AG09319 (cell line): ENCODE measurements around the gene RMDN3.

Experiments used
- DNase-seq: peaks from one replicate; pipeline ENCODE4 v3.0.0-alpha.2; 2010; ENCODE audit warnings: low read depth; ENCODE audit errors: extremely low read depth
- TF ChIP-seq, protein P1 (sequence below): IDR thresholded peaks from 2 replicates; pipeline ENCODE4 v1.5.1; 2011; ENCODE audit warnings: low read depth, mild to moderate bottlenecking, inconsistent platforms, low read length, moderate library complexity

Gene RMDN3, protein sequence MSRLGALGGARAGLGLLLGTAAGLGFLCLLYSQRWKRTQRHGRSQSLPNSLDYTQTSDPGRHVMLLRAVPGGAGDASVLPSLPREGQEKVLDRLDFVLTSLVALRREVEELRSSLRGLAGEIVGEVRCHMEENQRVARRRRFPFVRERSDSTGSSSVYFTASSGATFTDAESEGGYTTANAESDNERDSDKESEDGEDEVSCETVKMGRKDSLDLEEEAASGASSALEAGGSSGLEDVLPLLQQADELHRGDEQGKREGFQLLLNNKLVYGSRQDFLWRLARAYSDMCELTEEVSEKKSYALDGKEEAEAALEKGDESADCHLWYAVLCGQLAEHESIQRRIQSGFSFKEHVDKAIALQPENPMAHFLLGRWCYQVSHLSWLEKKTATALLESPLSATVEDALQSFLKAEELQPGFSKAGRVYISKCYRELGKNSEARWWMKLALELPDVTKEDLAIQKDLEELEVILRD

DNA sequence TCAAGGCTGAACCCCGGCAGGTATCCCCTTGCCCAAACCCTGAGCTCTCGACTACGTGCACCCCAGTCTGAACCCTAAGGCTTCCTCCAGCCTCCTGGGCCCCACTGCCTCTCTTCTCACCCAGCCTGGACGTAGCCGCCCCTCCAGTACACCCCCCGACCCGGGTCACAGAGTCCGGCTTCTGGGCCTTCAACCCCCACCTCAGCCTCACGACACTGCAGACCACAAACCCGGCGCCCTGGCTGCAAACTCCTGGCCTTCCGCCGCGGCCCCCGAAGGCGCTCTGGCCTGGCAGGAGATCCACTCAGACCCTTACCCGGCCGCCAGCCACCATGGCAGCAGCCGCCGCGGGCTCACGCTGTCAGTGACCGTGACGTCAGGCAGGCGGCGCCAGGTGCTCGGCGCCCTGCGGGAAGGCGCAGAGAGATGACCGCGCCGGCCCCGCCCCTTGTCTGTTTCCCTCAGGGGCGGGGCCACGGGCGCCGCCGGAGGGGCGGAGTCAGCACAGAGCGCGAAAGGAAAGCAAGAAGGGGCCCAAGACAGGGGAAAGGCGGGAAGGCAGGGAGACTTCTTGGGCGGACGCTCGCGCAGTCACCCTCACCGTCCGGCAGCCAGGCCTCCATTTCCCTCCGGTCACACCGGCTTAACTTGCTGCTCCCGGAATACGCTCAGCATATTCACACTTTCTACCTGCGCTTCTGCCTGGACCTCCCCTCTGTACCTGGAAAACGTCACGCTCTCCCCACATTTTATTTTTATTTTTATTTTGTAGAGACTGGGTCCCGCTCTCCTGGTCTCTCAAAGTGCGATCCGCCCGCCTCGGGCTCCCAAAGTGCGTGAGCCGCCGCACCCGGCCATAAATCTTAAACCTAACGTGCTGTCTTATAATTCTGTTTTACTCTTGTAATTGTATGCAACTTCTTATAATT is at the start of gene RMDN3:
Gene RMDN3, minus strand, starts transcription at position 372 of the 929 bp plus-strand sequence. CDS start 471 bp downstream, outside the sequence.
- peak; percentile 64 for DNase-seq
- TF ChIP-seq, protein P1, sequence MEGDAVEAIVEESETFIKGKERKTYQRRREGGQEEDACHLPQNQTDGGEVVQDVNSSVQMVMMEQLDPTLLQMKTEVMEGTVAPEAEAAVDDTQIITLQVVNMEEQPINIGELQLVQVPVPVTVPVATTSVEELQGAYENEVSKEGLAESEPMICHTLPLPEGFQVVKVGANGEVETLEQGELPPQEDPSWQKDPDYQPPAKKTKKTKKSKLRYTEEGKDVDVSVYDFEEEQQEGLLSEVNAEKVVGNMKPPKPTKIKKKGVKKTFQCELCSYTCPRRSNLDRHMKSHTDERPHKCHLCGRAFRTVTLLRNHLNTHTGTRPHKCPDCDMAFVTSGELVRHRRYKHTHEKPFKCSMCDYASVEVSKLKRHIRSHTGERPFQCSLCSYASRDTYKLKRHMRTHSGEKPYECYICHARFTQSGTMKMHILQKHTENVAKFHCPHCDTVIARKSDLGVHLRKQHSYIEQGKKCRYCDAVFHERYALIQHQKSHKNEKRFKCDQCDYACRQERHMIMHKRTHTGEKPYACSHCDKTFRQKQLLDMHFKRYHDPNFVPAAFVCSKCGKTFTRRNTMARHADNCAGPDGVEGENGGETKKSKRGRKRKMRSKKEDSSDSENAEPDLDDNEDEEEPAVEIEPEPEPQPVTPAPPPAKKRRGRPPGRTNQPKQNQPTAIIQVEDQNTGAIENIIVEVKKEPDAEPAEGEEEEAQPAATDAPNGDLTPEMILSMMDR, result no peak

DNA sequence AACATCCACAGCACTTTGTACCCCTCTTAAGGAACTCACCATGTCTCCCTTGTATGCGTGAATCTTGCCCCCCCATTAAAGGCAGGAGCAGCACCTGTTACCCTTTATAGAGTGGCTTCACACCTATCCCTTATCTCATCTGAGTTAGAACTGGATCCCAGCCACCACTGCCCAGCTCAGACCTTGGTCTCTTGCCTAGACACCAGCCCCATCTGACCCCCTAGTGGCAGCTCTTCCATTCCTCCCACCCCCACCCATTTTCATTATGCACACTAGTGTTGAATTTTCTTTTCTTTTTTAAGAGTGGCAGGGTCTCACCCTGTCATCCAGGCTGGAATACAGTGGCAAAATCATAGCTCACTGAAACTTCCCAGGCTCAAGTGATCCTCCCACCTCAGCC is 48.6 kb upstream of the RMDN3 start:
- no peak for DNase-seq
- TF ChIP-seq, protein P1, result no peak

DNA sequence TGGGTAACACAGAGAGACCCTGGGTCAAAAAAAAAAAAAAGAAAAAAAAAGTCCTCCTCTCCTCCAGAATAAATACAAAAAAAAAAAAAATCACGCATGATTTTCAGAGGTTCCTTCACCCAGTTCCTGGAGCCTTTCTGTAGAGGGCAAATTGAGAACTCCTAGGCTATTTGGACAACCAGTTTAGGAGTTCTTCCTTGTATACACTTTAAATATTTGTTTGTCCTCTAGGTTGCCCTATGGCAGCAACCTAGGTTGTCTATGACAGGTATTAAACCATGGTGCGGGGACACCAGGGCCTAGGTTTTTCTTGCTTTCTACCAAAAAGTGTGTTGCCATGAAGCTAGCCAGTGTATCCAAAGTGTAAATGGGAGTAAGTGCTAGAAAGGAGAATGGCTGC is 48.0 kb upstream of the RMDN3 start:
- no peak for DNase-seq
- TF ChIP-seq, protein P1, result no peak

DNA sequence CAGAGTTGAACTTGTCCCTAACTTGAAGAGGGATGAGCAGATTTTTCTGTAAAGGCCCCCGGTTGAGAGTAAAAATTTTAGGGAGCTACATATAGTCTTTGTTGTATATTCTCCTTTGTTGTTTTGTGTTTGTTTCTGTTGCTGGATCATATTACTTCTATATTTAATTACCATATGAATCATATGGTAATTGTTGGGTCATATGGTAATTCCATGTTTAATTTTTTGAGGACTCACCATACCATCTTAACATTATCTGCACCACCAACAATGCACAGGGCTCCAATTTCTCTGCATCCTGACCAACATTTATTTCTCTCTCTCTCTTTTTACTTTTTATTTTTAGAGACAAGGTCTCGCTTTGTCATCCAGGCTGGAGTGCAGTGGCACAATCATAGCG is 44.5 kb upstream of the RMDN3 start:
- TF ChIP-seq, protein P1, result no peak

DNA sequence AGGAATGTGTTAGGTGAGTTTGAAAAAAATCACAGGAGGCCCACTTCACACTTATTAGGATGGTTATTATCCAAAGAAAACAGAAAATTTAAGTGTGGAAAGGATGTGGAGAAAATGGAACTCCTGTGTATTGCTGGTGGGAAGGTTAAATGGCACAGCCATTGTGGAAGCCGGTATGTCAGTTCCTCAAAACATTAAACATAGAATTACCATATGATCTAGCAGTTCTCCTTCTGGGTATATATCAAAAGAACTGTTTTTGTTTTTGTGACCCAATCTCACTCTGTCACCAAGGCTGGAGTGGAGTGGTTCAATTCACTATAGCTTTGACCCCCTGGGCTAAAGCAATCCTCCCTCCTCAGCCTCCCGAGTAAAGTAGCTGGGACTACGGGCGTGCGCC is 41.5 kb upstream of the RMDN3 start:
- DNase-seq, result no peak
- TF ChIP-seq, protein P1, result no peak

More for the DNA sequence above, 44.5 kb upstream of the RMDN3 start:
- DNase-seq, result no peak

DNA sequence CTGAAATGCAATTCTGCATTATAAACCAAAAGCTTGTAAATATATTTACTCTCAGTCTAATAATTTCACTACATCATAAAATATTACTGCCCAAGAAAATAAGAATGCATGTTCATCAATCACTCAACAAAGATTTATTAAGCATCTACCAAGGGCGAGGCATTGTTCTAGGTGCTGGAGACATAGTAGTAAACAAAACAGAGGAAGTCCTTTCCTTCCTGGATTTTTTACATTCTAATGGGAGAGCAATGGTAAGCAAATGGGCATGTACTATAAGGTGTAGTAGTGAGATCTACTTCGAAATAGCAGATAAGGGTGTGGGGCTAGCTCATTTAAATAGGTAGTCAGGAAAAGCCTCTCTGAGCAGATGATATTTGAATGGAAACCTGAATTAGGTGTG is 41.0 kb upstream of the RMDN3 start:
- TF ChIP-seq, protein P1, result no peak
- DNase-seq, result no peak
